ENCODE measurements around the gene CNPY4.

DNA sequence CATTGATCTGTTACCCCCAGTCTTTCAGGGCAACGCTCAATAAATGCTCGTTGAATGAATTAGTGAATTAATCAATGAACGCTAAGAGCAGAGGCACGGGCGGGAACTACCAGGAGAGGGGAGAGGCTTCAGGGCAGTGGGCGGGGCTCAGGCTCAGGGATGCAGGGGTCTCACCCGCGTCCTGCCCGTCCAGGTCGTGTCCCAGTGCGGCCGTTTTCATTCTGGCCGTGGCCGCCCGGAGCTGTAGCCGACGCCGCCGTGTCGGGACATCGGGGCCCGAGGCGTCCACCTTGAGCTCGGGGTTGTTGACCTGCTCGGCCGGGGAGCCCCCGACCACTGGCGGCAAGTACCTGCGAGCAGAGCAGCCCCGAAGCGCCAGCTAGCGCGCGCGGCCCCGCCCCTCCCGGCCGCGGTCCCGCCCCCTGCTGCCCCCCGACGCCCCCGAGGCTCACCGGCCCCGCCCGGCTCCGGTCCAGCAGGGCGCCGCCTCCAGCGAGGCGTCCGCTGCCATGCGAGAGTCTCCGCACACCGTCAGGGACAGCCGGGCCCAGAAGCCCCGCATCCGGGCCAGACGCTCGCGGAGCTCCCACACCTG lies 51.8 kb downstream of the CNPY4 start:
- TF ChIP-seq, protein P1, sequence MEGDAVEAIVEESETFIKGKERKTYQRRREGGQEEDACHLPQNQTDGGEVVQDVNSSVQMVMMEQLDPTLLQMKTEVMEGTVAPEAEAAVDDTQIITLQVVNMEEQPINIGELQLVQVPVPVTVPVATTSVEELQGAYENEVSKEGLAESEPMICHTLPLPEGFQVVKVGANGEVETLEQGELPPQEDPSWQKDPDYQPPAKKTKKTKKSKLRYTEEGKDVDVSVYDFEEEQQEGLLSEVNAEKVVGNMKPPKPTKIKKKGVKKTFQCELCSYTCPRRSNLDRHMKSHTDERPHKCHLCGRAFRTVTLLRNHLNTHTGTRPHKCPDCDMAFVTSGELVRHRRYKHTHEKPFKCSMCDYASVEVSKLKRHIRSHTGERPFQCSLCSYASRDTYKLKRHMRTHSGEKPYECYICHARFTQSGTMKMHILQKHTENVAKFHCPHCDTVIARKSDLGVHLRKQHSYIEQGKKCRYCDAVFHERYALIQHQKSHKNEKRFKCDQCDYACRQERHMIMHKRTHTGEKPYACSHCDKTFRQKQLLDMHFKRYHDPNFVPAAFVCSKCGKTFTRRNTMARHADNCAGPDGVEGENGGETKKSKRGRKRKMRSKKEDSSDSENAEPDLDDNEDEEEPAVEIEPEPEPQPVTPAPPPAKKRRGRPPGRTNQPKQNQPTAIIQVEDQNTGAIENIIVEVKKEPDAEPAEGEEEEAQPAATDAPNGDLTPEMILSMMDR (IDR thresholded peaks at IDR 0.05; ENCODE audit: extremely low read depth in 1 of 2, insufficient read depth in 1 of 2, low read depth in 1 of 2, low read length in 2 of 2) = no peak
- TF ChIP-seq POLR2A (IDR thresholded peaks at IDR 0.05; ENCODE audit: low read depth, low read length) (no peak), EZH2 (IDR thresholded peaks at IDR 0.05; ENCODE audit: borderline replicate concordance, low read depth, low read length, severe bottlenecking) (no peak), POLR2AphosphoS5 (IDR thresholded peaks at IDR 0.05; ENCODE audit: insufficient read depth, low read depth, low read length) (no peak)
